Dedifferentiated amniotic fluid mesenchymal stem cell (primary cell): ENCODE measurements around the gene LTBP4.

ENCODE experiments used
- DNase-seq: peaks from one replicate; pipeline ENCODE4 v3.0.0-alpha.2; 2016; ENCODE audit errors: extremely low spot score

The LTBP4 gene

GRCh38 chr19:40597329-40597838 is 3.8 kb upstream of the LTBP4 start:
- no peak for DNase-seq

DNA sequence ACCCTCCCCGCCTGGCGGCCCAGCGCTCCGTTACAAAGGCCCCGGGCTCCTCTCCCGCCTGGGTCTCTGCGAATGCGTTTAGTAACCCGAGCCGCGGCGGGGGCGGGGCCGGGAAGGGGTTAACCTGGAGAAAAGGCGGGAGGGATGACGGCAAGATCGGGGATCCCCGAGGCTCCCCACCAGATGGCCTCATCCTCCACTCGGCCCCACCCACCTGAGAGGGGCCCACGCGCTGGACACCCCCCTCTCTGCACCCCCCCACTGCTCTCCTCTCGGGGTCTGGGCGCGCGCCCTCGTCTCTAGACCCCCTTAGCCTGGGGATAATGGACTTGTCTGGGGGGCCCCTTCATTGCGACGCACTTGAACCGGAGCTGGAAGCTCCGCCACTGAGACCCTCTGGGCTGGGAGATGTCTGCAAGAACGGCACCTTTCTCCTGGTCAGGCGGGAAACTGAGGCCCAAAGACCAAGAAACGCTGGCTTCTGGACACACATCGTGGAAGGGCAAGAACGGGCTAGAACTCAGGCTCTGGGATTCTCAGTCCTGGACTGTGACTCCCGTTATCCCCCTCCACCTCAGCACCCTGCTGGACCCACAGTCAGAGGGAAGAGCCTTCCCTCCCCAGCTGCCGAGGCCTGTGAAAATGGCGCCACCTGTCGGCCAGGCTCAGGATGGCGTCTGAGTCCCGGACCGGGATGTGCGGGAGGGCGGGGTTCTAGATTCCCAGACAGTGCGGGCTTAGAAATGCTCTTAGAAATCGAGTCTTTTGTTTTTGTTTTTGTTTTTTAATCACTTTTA is 2.9 kb upstream of the LTBP4 start:
- peak; percentile 76 for DNase-seq

- DNase-seq: no peak
Measured at GRCh38 chr19:40598918-40599307, 2.3 kb upstream of the LTBP4 start.

GRCh38 chr19:40599331-40599901 is 1.8 kb upstream of the LTBP4 start:
- DNase-seq: no peak

DNA sequence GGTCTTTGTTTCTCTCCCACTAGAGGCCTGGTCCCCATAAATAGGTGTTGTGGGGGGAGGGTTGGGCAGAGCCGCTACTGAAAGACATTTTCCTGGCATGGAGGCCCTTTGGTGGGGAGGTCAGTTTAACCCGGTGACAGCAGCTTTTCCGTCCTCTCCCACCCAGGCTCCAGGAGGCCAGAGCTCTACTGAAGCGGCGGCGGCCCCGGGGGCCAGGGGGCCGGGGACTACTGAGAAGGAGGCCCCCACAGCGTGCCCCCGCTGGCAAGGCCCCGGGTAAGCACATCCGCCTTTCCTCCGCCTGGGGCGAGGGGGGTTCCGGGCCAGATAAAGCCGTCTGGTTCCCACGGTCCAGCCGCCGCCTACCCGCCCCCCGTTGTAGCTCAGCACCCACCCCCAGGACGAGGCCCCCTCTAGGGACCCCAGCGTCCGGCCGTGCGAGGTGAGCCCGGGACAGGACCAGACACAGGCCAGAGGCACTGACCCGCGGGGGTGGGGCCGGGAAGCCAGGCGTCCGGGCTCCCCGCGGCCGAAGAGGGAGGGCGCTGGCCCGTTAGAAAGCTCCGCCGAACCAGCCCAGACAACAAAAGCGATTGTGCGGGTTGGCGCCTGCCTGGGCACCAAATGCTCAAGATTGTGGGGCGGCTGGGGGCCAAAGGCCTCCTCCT is 1.1 kb upstream of the LTBP4 start:
- no peak for DNase-seq

DNA sequence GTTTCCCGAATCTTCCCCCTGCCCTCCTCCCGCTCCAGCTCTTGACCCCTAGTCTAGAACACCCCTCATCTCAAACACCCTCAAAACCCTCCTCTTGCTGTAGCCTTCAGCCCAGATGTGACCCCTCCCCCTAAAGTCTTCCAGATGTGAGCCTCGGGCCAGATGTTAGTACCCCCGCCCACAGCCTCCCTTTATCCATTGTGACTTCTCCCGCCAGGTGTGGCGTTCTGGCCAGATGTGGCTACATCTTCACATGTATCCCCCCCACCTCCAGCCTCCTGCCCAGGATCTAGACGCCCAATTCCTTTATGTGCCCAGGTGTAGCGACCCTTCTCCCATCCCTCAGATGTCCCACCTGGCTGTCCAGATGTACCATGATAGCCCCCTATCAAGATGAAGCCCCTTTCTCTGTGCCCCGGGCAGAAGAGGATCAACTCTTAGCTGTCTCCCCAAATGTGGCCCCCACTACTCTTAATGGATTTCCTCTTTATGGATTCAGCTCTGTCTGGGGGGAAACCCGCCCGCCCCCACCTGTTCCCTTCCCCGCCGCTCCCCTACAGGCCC is 517 bp upstream of the LTBP4 start:
- DNase-seq: no peak

DNA sequence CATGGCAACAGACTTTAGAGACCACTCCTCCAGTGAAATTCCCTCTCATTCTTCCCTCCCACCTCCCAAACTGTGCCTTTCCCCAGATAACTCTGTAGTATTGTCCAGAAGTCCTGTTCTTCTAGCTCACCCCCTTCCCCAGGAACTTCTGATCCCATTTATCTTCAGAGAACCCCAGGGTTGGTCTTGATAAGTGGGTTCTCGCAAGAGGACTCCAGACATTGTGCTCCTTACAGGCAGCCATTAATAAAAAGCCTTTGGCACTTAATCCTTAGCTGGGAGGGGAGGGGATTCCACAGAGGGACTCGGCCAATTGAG is 1.9 kb downstream of the LTBP4 start:
- no peak for DNase-seq

GRCh38 chr19:40603389-40604170 is 2.4 kb downstream of the LTBP4 start:
- DNase-seq: peak; percentile 94

DNA sequence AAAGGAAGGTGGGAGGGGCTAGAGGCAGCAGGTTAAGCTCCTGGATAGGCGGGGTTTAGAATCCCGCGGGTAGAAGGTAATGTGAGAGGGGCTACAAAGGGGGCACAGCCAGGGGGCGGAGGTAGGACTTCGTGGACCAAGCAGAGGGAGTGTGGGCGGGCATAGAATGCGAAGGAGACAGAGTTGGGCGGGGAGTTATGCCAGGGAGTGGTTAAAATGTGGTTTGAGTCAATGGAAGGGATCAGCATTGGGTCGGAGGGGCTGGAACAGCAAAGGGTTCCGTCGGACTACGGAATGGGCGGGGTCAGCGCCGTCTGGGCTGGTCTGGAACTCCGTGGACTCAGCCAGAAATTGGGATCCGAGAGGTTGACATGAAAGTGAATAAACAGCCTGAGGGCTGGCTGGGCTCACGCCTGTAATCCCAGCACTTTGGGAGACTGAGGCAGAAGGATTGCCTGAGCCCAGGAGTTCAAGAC is 3.0 kb downstream of the LTBP4 start:
- DNase-seq: no peak

DNA sequence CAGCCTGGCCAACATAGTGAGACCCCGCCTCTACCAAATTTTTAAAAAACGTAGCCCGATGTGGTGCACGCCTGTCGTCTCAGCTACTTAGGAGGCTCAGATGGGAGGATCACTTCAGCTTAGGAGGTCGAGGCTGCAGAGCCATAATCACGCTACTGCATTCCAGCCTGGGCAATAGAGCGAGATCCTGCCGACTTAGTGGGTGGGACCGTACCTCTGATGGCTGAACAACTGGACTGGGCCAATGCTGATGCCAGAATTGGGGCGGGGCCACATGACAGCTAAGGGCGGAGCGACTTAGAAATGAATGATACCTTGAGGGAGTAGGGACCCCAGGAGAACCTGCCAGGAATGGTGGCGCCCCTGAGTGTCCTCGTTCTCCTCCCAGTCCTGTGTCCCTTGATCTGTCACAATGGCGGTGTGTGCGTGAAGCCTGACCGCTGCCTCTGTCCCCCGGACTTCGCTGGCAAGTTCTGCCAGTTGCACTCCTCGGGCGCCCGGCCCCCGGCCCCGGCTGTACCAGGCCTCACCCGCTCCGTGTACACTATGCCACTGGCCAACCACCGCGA is 3.6 kb downstream of the LTBP4 start:
- no peak for DNase-seq

GRCh38 chr19:40605216-40605971 is 4.2 kb downstream of the LTBP4 start:
- DNase-seq: peak; percentile 31

GRCh38 chr19:40607311-40608239 is 6.4 kb downstream of the LTBP4 start:
- no peak for DNase-seq

- no peak for DNase-seq
Measured at GRCh38 chr19:40608240-40608621, 7.1 kb downstream of the LTBP4 start.

GRCh38 chr19:40608957-40609356 is 7.8 kb downstream of the LTBP4 start:
- no peak for DNase-seq

DNA sequence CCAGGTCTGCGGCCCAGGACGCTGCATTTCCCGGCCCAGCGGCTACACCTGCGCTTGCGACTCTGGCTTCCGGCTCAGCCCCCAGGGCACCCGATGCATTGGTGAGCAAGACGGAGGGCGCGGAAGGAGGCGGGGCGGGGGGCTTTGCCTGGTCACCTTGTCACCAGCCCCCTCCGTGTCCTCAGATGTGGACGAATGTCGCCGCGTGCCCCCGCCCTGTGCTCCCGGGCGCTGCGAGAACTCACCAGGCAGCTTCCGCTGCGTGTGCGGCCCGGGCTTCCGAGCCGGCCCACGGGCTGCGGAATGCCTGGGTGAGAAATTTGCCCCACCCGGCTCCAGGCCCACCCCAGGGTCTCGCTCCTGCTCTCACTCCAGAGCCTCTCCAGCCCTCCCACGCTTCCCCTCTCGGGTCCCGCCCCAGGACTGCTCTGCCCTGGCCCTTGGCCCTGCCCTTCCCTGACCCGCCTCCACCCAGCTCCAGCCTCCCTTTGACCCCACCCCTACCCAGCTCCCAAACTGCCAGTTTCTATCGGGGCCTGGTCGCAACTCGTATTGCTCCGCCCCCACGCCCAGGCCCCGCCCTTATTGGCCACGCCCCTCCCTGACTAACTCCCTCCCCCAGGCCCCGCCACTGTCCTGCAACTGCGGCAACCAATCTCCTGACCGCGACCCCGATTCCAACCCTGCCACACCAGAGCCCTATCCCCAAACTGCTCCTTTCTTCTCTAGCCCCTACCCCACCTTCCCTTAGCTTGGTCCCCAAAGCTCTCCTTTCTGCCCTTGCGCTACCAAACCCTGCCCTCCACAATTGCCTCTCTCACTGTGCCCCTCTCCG is 8.6 kb downstream of the LTBP4 start:
- no peak for DNase-seq

DNA sequence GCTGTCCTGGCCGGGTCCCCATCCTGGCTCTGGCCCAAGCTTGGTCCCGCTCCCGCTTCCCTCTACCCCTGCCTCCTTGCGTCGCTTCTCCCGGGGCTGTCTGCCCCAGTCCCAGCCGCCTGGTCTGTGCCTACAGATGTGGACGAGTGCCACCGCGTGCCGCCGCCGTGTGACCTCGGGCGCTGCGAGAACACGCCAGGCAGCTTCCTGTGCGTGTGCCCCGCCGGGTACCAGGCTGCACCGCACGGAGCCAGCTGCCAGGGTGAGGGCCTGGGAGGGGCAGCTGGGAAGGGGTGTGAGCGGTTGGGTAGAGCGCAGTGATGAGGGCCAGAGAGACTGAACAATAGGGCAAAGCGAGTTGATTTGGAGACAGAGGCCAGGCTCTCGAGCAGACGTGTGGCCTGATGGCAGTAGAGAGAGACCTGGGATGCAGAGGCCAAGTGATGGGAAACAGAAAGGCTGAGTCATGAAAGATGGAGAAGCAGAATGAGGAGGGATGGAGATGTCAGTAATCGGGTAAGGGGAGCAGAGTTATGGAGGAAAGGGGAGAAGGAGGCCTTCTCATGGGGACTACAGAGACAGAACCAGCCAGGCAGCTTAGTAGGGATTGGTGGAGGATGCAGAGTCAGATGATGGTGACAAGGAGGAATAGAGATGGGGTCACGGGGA is 9.4 kb downstream of the LTBP4 start:
- DNase-seq: no peak

- no peak for DNase-seq
Measured at GRCh38 chr19:40611096-40611495, 9.9 kb downstream of the LTBP4 start.
